ENCODE measurements around the gene FGGY. TPM values are rescaled to one million over a fixed set of nuclear protein-coding genes. Genes with fewer than 3 reads are reported as not detected.

FGGY gene
- total RNA-seq, 2 donors from 2014 or later: 12.4 to 17.9 TPM

DNA sequence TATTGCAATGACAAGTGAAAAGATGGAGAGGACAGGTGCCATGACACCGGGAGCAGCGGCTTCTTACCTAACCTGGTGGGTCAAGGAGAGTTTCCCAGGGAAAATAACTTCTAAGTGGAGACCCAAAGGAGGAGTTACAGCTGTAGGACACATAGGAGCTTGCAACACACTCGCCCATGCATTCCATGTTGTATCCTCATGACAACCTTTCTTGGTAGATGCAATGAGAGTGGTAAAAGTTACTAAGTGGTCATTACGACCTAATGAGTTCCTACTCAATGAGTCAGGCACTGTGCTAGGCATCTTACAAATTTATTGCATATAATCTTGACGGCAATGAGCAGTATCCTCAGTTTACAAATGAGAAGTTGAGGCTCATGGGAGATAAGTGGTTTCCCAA lies 398.4 kb downstream of the FGGY start:
- Mint-ChIP-seq H3K27me3 (ENCODE audit: low read depth) (no peaks in the 10 kb centered on the region), H3K9me3 (no peaks in the 10 kb centered on the region), H3K36me3 (ENCODE audit: insufficient read depth in 2 of 2) (no peaks in the 10 kb centered on the region), H3K27ac (no peak overlapping the region), H3K4me3 (no peak overlapping the region), H3K4me1 (ENCODE audit: low read depth) (peaks cover 19% of the 10 kb centered on the region)
- ATAC-seq (replicated peaks in 1 of 2) (no peak), DNase-seq (no peak)

DNA sequence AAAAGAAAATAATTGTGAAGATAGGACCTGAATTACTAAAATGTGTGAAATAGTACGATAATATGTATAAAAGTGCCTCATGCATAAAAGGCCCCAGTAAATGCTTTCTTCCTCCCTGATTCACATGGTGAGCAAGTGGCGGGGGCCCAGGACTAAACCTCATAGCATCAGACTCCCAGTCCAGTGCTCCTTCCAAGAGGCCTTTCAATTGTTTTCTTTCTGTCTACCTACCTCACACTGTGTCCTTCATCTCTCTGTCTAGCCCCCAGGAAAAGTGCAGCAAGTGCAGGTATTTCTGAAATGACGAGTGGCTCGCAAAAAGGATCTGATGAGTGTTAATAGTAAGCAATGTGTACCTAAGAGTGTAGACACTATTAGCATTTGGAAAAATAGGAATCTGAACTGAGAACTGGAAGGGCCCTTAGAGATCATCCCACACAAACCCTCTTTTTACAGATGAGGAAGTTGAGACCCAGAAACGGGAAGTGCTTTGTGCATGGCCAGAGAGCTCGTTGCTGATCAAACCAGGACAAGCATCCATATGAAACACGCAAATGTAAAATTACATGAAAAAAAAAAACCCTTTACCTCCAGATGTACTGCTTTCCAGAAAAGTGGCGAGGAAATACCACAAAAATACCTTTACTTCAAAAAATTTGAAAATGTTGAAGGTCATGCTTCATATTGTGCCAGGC lies 399.7 kb downstream of the FGGY start:
- no peaks in the 10 kb centered on the region for H3K36me3 Mint-ChIP-seq (ENCODE audit: insufficient read depth in 2 of 2)
- H3K27ac Mint-ChIP-seq: peak overlapping the region; percentile 7
- DNase-seq: no peak
- peak overlapping the region; percentile 75 to 76 for H3K4me3 Mint-ChIP-seq
- ATAC-seq (replicated peaks in 1 of 2): peak in 1 of 2 donors; percentile 3
- H3K4me1 Mint-ChIP-seq (ENCODE audit: low read depth): peaks cover 19% of the 10 kb centered on the region
- no peaks in the 10 kb centered on the region for H3K9me3 Mint-ChIP-seq
- no peaks in the 10 kb centered on the region for H3K27me3 Mint-ChIP-seq (ENCODE audit: low read depth)

GRCh38 chr1:59697150-59697800 lies 400.4 kb downstream of the FGGY start:
- Mint-ChIP-seq H3K4me1 (ENCODE audit: low read depth) (peaks cover 19% of the 10 kb centered on the region), H3K4me3 (peak overlapping the region; percentile 75 to 76), H3K9me3 (no peaks in the 10 kb centered on the region), H3K36me3 (ENCODE audit: insufficient read depth in 2 of 2) (no peaks in the 10 kb centered on the region), H3K27ac (no peak overlapping the region), H3K27me3 (ENCODE audit: low read depth) (no peaks in the 10 kb centered on the region)
- ATAC-seq (replicated peaks in 1 of 2): peak; percentile 65 to 69
- peak; percentile 29 to 45 for DNase-seq

DNA sequence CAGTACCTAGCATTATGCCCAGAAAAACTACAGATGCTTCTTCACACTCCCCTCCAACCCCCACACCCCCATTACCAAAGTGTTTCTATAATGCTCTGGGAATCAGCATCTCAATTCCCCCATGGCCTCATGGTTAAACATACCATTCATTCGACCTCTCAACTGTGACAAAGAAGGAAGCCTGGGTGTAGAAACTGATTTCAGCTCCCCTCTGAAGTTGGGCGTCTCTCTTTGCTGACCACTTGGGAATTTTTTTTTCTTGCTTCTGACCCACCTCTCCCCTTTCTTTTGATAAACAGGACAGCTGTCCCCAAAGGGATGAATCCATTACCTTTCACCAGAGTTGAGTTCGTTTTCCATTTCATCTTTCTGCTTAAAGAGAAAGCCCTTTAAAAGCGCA lies 401.5 kb downstream of the FGGY start:
- ATAC-seq (replicated peaks in 1 of 2): no peak
- H3K36me3 Mint-ChIP-seq (ENCODE audit: insufficient read depth in 2 of 2): no peaks in the 10 kb centered on the region
- DNase-seq: no peak
- no peak overlapping the region for H3K4me3 Mint-ChIP-seq
- H3K4me1 Mint-ChIP-seq (ENCODE audit: low read depth): peaks cover 19% of the 10 kb centered on the region
- H3K27ac Mint-ChIP-seq: no peak overlapping the region
- no peaks in the 10 kb centered on the region for H3K27me3 Mint-ChIP-seq (ENCODE audit: low read depth)
- no peaks in the 10 kb centered on the region for H3K9me3 Mint-ChIP-seq

DNA sequence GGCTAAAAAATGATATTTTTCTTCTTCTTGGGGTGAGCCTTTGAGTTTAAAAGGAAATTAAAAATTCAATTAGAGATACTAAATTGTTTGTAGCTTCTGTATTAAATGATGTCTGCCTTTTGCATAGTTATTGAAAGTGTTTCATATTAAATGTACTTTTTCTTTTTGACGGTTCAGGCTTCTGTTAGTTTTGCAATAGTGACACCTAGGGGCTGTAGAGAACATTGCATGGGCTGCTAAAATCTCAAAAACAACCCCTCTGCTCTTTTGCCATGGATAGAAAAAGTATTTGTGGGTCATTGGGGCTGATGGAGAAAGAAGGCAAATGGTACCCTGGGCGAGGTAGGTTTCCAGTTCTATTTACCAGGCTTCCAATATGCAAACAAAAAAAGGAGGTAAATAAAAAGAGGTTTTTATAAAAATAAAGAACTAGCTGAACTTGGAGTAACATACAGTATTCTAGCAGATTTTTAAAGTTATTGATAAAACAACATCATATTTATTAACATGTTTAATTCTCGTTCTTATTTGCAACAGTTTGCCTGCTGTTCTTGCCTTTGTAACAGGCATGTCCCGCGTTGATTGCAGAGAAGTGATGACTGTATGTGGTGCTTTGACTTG lies 402.4 kb downstream of the FGGY start:
- Mint-ChIP-seq H3K9me3 (no peaks in the 10 kb centered on the region), H3K4me1 (ENCODE audit: low read depth) (peaks cover 19% of the 10 kb centered on the region), H3K27ac (no peak overlapping the region), H3K27me3 (ENCODE audit: low read depth) (no peaks in the 10 kb centered on the region), H3K4me3 (no peak overlapping the region), H3K36me3 (ENCODE audit: insufficient read depth in 2 of 2) (no peaks in the 10 kb centered on the region)
- peak in 1 of 2 donors; percentile 19 for ATAC-seq (replicated peaks in 1 of 2)
- DNase-seq: peak in 1 of 2 donors; percentile 32

GRCh38 chr1:59701376-59701775 lies 404.5 kb downstream of the FGGY start:
- Mint-ChIP-seq H3K27me3 (ENCODE audit: low read depth) (no peaks in the 10 kb centered on the region), H3K4me1 (ENCODE audit: low read depth) (peaks cover 23% of the 10 kb centered on the region), H3K4me3 (no peak overlapping the region), H3K27ac (no peak overlapping the region), H3K9me3 (no peaks in the 10 kb centered on the region), H3K36me3 (ENCODE audit: insufficient read depth in 2 of 2) (no peaks in the 10 kb centered on the region)
- ATAC-seq (replicated peaks in 1 of 2) (no peak), DNase-seq (no peak)

DNA sequence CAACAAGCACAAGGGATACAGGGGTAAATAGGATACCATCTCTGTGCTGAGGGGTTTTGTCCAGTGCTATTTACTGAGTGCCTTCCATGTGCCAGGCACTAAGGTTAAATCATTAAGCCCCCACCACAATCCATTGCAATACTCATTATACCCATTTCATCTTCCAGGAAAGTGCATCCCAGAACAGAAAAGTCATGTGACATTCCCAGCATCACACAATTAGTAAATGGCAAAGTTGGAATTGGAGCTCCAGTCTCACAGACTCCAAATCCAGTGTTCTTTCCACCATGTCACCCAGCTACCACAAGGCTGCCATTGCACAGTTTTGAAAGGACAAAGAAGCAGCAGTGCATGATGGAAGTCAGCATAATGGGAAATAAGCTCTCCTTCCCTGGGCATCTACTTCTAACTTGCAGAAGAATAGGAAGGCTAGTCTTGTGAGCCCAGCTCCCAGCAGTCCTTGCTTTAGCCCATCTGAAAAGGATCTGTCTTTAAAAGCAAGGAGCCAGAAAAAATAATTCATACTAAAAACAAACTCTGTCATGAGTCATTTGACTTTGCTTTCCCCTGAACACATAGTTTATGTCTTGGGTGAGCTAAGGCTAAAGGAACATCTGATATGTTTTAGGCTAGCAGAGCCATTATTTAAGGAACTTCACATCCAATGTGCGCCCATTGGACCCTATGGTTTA lies 406.5 kb downstream of the FGGY start:
- ATAC-seq (replicated peaks in 1 of 2) (no peak), DNase-seq (no peak)
- Mint-ChIP-seq H3K27me3 (ENCODE audit: low read depth) (no peaks in the 10 kb centered on the region), H3K4me1 (ENCODE audit: low read depth) (peaks cover 5% of the 10 kb centered on the region), H3K4me3 (no peak overlapping the region), H3K9me3 (no peaks in the 10 kb centered on the region), H3K36me3 (ENCODE audit: insufficient read depth in 2 of 2) (no peaks in the 10 kb centered on the region), H3K27ac (no peak overlapping the region)

GRCh38 chr1:59703918-59704378 lies 407.1 kb downstream of the FGGY start:
- peaks cover 5% of the 10 kb centered on the region for H3K4me1 Mint-ChIP-seq (ENCODE audit: low read depth)
- DNase-seq (no peak), ATAC-seq (replicated peaks in 1 of 2) (no peak)
- no peaks in the 10 kb centered on the region for H3K27me3 Mint-ChIP-seq (ENCODE audit: low read depth)
- no peaks in the 10 kb centered on the region for H3K36me3 Mint-ChIP-seq (ENCODE audit: insufficient read depth in 2 of 2)
- no peaks in the 10 kb centered on the region for H3K9me3 Mint-ChIP-seq
- no peak overlapping the region for H3K4me3 Mint-ChIP-seq
- H3K27ac Mint-ChIP-seq: no peak overlapping the region

- Mint-ChIP-seq H3K4me3 (no peak overlapping the region), H3K9me3 (no peaks in the 10 kb centered on the region), H3K27me3 (ENCODE audit: low read depth) (no peaks in the 10 kb centered on the region), H3K27ac (no peak overlapping the region), H3K36me3 (ENCODE audit: insufficient read depth in 2 of 2) (no peaks in the 10 kb centered on the region), H3K4me1 (ENCODE audit: low read depth) (peaks cover 5% of the 10 kb centered on the region)
- ATAC-seq (replicated peaks in 1 of 2): no peak
- DNase-seq: no peak
Measured at GRCh38 chr1:59704716-59705115, 407.8 kb downstream of the FGGY start.

- Mint-ChIP-seq H3K27me3 (ENCODE audit: low read depth) (no peaks in the 10 kb centered on the region), H3K27ac (no peak overlapping the region), H3K9me3 (no peaks in the 10 kb centered on the region), H3K4me1 (ENCODE audit: low read depth) (peaks cover 5% of the 10 kb centered on the region), H3K4me3 (no peak overlapping the region), H3K36me3 (ENCODE audit: insufficient read depth in 2 of 2) (peaks cover 0 to 4% of the 10 kb centered on the region in 2 donors)
- ATAC-seq (replicated peaks in 1 of 2) (no peak), DNase-seq (no peak)
Measured at GRCh38 chr1:59705466-59706302, 408.8 kb downstream of the FGGY start.

GRCh38 chr1:59706303-59706599 lies 409.4 kb downstream of the FGGY start:
- DNase-seq: no peak
- no peak for ATAC-seq (replicated peaks in 1 of 2)
- Mint-ChIP-seq H3K27ac (no peak overlapping the region), H3K4me1 (ENCODE audit: low read depth) (peaks cover 5% of the 10 kb centered on the region), H3K9me3 (peaks cover 0 to 2% of the 10 kb centered on the region in 2 donors), H3K27me3 (ENCODE audit: low read depth) (no peaks in the 10 kb centered on the region), H3K4me3 (no peak overlapping the region), H3K36me3 (ENCODE audit: insufficient read depth in 2 of 2) (peaks cover 0 to 4% of the 10 kb centered on the region in 2 donors)

DNA sequence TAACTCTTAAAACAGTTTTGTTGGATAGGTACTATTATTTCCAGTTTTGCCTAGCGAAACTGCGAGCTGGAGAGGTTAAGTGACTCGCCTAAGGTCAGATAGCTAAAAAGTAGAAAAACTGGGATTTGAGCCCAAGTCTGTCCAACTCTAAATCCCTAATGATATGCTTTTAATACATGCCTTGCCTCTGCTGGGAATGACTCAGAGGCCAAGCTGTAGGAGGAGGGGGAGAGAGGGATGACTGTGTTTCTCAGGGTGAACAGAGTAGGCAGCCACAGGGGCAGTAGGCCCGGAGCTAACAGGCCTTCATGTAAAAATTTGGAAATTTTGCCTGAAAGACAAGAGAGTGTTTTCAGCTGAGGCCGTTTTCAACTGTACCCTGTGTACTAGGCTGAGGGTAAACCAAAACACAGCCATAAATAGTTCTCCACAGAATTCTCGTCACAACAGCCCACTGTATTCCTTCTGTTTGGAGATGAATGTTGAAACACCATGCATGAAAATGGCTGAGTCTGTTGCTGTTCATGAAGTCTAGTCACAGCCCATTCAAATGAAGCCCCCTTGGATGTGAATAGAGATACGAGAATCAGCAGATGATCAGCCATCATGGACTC lies 410.4 kb downstream of the FGGY start:
- H3K4me3 Mint-ChIP-seq: no peak overlapping the region
- peak overlapping the region; percentile 32 for H3K27ac Mint-ChIP-seq
- no peak for ATAC-seq (replicated peaks in 1 of 2)
- no peaks in the 10 kb centered on the region for H3K27me3 Mint-ChIP-seq (ENCODE audit: low read depth)
- H3K36me3 Mint-ChIP-seq (ENCODE audit: insufficient read depth in 2 of 2): peaks cover 0 to 4% of the 10 kb centered on the region in 2 donors
- H3K9me3 Mint-ChIP-seq: peaks cover 0 to 2% of the 10 kb centered on the region in 2 donors
- H3K4me1 Mint-ChIP-seq (ENCODE audit: low read depth): peaks cover 5% of the 10 kb centered on the region
- DNase-seq: no peak
